HG02884 (cell line): ENCODE measurements around the gene SELENOI.
"Not testable (repeated sequence)": the region's sequence is repeated elsewhere in the genome, so short reads cannot be mapped to it uniquely, and the experiment has no call there.

Experiments
- ATAC-seq: cut with Tn5 transposase; IDR thresholded peaks from one replicate; pipeline ENCODE4 v1.9.1; 2021; ENCODE audit warnings: mild to moderate bottlenecking, moderate library complexity; ENCODE audit not compliant: unreplicated experiment

SELENOI gene

DNA sequence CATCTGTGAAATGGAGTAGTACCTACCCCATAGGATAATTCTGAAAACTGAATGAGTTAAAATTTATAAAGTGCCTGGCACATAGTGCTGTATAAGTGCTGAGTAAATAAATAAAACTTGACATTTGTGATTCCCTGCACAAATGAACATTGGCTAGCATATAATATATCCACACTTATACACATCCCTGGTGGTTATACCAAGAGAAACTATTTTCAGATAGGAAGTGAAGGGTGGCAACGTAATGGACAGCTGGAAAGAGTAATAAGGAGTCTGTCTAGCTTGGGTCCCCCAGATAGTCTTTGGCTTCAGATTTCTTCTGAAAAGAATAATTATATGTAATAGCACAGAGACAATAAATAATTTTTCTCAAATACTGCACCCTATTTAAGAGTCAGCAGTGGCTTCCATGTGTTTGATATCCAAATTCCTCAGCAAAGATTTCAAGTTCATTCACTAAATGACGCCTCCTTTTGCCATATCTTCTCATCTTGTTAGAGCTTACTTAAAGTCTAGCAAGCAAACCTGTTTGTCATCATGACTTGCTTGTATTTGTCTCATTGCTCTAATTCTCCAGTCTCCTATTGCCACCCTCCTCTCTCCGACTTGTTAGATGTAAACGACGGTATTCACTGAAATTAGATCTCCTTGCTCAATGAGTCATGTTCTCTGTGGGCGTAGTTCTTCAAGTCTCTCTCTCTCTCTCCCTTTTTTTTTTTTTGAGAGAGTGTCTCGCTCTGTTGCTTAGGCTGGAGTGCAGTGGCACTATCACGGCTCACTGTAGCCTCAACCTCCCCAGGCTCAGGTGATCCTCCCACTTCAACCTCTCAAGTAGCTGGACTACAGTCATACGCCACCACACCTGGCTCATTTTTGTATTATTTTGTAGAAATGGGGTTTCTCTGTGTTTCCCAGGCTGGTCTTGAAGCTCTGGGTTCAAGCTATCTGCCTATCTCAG, 9.4 kb downstream of the SELENOI start:
- ATAC-seq, result no peak

DNA sequence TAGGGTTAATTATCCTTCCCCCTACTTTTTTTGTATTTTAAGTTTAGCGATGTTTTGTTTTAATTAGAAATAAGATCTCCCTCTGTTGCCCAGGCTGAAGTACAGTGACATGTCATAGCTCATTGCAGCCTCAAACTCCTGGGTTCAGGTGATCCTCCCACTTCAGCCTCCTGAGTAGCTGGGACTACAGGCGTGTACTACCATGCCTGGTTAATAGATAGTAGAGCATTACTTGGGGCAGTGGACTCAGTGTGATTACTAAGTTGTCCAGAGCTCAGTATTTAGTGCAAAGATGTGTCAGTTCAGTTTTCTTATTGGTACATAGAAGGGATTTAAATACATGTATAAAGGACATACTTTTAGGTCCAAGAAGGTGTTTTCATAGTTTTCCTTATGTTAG, 10.2 kb downstream of the SELENOI start:
- ATAC-seq, result no peak

DNA sequence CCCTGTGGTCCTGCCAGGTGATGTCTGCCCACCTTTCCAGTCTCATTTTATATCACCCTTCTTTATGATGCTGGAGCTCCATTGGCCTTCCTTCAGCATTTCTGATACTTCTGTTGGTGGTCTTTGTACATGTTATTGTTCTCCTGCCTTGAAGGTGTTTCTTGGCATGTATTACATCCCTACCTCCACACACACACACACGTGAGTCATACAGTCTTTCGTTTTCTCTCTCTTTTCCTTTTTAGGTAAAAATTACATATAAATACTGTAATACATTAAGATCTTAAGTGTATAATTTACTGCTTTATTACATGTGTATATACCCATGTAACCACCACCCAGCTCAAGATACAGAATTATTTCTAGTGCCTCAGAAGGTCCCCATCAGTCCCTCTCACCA, 10.8 kb downstream of the SELENOI start:
- no peak for ATAC-seq

DNA sequence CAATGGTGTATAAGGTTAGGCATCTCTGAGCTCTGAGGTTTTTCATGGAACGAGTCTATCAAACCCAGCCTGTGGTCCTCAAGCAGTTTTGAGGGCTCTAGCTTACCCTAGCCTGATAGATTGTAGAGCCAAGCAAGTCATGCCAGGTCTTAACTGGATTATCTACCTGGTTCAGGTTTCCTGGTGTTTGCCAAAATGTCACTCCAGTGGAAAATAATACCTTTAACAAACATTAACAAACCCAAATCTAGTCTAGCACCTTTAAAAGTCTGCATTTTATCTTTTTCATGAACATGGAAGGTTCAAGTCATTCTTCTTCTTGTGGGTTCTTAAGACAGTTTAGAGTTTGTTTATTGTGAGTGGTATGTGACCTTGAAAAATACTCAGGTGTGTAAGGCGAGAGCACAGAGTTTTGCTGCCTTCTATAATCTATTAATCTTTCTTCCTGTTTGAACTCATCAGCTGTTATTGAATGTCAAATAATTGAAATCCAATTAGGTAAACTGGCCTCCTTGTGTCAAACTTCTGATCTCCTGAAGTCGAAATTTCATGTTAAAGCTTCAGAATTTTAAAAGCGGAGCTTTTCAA, 14.0 kb downstream of the SELENOI start:
- ATAC-seq, result no peak

DNA sequence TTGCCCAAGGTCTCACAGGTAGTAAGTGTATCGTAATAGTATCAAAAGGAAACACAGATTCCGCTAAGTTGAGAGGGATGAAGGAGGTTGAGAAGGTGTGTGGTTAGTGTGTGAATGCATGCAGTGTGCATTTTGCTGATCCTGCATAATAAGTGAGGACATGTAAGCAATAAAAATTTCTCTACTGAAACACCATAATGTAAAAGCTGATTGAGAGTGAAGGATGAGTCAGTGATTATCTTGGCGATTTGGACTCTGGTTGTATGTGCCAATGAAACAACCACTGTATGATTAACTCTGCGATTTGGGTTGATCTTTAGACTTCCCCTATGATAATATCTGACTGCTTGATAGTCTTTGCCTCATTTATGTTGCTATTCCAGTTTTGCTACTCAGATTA, 17.4 kb downstream of the SELENOI start:
- ATAC-seq, result no peak

DNA sequence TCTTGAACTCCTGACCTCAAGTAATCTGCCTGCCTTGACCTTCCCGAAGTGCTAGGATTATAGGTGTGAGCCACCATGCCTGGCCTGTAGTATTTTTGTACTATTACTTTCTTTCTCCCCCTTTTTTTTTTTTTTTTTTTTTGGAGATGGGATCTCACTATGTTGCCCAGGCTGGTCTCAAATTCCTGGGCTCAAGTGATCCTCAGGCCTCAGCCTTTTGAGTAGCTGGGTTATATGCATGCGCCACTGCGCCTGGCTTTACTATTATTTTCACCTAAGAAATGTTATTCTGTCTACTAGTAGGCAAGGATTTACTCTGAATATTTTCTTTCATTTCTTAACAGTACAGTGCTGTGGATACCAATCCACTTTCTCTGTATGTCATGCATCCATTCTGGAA, 18.0 kb downstream of the SELENOI start:
- no peak for ATAC-seq

DNA sequence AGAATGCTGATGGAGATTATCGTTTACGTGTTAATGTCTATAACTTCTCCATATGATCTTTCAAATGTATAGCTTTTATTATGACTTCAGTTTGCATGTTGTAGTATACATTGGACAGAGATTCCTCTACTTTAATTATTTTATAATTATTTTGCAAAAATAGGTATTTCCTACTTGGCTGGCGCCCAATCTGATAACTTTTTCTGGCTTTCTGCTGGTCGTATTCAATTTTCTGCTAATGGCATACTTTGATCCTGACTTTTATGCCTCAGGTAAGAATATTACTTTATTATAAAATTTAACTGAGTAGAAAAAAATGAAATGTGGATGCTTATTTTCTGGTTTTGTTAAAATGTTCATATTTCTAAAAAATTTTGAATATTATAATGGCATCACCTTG, 18.7 kb downstream of the SELENOI start:
- no peak for ATAC-seq

DNA sequence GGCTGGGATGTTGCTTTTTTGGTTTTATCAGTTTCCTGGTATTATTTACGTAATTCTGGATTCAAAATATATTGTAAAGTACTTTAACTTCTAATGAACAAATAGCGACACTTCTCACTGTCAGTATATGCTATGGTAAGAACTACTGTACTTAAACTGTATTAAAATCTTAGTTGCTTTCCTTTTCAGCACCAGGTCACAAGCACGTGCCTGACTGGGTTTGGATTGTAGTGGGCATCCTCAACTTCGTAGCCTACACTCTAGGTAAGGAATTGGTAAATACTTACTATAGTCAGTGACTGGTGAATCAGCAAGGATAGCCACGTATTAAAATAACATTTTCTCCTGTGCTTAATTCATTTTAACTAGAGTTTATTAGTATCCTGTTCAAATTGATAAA, 21.0 kb downstream of the SELENOI start:
- ATAC-seq, result no peak

DNA sequence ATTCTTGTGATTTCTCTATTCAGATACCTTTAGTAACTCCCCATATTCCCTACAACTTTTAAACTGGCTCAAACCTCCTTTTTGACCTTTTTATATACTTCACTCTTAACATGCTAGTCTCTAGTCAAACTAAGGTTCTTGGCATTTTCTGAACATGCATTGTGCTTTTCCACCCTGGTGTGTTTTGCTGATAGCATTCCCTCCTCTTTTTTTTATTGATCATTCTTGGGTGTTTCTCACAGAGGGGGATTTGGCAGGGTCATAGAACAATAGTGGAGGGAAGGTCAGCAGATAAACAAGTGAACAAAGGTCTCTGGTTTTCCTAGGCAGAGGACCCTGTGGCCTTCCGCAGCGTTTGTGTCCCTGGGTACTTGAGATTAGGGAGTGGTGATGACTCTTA, 23.7 kb downstream of the SELENOI start:
- ATAC-seq, result not testable (repeated sequence)

DNA sequence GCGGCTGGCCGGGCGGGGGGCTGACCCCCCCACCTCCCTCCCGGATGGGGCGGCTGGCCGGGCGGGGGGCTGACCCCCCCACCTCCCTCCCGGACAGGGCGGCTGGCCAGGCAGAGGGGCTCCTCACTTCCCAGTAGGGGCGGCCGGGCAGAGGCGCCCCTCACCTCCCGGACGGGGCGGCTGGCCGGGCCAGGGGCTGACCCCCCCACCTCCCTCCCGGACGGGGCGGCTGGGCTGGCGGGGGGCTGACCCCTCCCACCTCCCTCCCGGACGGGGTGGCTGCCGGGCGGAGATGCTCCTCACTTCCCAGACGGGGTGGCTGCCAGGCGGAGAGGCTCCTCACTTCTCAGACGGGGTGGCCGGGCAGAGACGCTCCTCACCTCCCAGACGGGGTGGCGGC, 25.0 kb downstream of the SELENOI start:
- not testable (repeated sequence) for ATAC-seq

DNA sequence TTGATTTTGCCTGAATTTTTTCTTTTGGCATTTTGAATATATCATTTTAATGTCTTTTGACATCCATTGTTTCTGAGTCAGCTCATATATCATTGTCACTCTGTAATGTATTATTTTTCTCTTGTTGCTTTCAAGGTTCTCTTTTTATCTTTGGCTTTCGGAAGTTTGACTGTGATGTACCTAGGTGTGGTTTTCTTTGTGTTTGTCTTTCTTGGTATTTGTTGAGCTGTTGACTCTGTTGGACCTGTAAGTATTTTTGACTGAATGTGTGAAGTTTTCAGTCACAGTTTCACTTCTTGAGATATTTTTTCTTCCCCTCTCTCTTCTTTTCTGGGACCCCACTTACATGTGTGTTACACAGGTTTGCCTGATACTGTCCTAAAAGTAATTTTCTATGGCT, 30.9 kb downstream of the SELENOI start:
- ATAC-seq, result no peak

DNA sequence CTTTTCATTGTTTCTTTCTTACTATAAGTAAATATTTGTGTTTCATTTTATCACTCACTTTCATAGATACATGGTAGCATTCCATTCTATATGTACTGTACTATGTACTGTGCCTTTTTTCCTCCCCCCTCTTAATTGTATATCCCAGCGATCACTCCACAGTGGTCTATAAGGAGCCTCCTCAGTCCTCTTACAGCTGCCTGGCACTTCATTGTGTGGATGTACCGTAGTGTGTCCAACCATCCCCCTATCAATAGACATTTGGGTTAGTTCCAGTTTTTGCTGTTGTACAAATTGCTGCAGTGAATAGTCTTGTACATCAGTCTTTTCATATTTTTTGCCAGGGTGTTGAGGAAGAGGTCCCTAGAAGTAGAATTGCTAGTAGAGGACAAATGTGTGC, 34.3 kb downstream of the SELENOI start:
- ATAC-seq, result no peak

DNA sequence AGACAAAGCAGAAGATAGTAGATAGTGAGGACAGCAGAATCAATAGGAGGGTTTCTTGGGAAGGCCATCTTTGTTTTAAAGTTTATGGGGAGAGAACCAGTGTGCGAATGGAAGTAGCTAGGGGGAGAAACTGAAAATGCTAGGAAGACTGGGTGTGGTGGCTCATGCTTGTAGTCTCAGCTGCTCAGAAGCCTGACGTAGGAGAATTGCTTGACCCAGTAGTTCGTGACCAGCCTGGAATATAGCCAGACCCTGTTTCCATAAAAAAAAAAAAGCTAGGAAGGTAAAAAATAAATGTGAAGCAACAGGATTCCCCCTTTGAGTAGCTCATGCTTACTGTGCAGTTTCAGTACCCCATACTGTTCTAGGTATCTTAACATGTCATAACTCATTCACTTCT, 36.6 kb downstream of the SELENOI start:
- no peak for ATAC-seq

DNA sequence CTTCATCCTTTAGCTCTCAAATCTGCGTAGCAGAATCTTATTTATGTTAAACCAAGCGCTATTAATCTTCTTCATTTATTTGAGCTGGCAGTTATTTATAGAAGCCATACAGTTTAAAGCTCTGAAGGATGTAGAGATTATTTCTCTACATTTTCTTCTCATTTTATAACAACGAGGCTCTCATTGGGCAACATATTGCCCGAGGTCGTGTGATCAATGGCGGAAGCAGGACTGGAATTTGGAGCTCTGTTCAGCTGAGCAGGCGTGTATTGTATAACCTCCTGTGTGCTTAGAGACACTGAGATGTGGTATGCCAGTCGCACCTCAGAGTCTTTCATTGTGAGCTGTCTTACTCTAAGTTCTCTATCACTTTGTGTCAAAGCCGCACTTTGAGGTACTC, 38.2 kb downstream of the SELENOI start:
- ATAC-seq, result no peak

DNA sequence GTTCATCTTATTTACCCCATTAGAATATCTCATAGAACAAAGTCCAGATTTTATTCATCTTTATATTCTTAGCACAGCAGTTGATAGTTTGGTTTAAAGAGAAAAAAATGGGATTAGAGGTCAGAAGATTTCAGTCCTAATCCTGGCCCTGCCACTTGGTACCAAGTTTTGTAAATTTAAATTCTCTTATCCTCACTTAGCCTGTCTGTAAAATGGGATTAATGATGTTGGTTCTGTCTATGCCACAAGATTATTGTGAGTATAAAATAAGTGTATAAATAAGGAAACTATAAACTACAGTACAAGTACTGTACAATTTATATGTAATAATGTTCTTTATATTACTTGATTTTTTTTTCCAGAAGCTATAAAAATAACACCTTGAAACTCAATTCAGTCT, 38.7 kb downstream of the SELENOI start:
- no peak for ATAC-seq

DNA sequence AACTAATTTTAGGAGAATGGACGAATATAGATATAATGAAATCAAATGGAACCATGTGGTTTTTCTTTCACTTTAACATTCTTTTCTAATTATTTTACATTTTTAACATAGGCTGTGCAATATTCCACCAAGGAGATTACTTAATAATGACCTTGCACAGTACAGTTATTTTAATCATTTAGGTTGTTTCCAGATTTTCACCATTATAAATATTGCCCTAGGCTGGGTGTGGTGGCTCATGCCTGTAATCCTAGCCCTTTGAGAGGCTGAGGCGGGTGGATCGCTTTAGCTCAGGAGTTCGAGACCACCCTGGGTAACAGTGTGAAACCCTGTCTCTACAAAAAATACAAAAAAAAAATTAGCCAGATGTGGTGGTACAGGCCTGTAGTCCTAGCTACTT, 41.2 kb downstream of the SELENOI start:
- ATAC-seq, result no peak

DNA sequence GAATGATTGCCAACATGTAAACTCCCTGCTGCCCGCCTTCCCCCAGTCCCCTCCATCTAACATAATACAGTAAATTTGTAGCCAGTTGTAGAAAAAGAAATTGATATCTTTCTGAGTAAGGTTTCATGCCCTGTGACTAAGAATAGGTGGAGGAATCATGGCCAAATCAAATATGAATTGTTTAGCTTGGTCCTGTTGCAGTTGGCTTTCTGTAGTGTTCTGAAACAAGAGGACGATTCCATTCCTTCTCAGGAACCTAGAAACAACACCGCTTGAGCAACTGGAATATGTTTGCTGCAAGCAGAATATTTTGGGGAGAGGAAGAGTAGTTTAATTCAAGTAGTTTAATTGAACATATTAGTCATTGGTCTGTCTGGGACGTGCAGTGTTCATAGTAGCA, 48.8 kb downstream of the SELENOI start:
- ATAC-seq, result no peak

DNA sequence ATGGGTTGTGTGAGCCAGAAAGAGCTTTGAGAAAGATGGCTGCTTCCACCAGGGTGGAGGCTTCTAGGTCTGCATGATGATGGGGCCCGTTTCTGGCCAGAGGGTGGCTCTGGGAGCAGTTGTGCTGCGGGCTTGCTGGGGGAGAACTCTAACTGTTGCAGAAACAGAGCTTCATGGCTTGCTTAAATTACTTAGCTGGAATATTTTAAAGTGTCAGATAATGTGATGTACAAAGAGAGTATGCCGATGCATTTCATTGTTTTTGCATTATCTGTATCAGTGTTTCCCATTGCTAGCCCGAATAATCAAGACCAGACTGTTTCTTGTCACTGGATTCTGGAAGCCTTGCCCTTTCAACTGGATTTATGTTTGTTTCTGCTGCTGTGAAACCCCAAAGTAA, 49.5 kb downstream of the SELENOI start:
- ATAC-seq, result no peak

DNA sequence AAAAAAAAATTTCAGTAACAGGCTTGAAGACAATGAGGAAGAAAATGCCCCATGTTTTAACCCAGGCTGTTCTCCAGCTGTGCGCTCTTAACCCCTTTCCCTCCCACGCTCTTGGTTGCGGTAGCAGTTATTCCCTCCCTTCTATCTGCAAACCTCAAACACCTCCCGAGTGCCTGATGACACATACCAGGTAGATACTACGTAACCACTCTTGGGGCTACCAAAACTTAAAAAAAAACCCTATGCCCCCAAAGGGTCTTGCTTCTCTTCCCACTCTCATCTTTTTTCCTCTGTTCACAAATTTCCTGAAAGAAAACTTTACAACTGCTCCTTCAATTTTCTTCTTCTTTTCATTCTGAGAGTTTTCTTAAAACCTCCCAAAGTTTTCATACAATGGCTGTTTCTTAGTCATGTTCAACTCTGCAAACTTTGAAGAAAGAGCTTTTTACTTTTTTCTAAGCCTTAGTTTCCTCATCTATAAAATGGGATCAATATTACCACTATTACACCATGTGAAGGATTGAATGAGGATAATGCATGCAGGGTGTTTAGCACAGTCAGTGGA, 50.9 kb downstream of the SELENOI start:
- ATAC-seq, result no peak

DNA sequence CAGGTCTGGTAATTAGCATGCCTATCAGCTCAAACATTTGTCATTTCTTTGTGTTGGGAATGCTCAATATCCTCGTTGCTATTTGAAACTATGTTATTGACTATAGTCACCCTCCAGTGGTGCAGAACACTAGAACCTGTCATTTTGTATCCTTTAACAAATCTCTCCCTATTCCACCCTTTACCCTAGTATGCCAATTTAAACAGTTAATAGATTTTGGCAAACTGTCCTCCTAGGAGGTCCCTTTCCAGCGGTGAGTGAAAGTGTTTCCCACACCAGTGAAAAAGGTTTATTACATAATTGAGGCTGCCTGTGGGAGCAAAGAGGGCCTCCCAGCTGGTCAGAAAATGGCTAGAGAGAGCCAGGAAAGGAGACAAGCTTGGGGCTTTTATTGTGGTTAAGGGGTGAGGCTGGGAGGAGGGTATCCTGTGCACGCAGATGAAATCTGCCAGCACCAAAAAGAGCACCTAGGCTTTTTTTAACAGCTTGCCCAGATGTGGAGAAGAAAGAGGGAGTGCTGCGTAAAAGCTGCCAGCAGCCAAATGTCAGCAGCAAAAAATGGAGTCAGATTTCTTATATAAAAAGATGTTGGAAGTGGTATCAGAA, 53.9 kb downstream of the SELENOI start:
- no peak for ATAC-seq

DNA sequence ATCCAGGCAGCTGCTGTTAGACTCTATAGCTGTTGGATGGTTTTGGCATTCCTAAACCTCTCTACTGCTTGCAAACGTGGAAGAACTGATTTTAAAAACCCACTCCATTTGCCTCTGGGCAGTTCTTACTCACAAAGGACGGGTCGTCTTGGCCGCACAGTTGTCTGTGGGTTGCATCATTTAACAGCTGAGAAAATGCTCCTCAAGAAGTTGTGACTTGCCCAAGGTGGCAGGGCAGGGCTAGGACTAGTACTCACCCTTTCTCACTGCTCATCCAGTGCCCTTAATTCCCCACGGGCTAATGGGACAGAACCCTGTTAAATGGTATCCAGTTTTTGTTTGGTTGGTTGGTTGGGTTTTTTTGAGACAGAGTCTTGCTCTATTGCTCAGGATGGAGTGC, 54.8 kb downstream of the SELENOI start:
- no peak for ATAC-seq
